Measurements from ENCODE around the gene NCAPD3. TPM values are rescaled to one million over a fixed set of nuclear protein-coding genes. Genes with fewer than 3 reads are reported as not detected.

Gene NCAPD3
- total RNA-seq, 1 experiment from 2014 or later: 52.2 TPM

DNA sequence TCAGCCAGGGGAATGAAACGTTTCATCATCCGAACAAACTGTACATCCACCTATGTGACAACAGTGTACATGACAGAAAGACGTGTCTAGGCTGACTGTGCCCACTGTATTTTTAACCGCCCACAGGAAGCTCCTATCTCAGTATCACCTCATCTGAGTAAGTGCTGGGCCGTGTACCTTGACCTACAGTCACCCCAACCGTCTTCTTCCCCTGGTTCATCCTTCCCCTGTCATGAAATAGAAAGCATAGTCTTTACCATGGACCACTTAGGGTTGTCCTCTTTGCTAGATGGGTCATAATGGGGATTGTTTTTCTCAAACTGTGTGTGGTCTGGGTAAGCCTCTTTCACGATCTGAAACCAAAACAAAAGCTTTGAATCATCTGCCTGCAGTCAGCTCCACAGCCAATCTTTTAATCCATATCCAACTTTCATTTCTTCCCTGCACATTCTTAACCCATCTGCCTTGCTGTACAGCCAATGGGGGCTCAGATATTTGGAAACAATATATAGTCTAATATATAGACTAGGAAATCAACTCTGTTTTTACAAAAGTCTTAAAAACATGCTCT, 25.2 kb upstream of the NCAPD3 start:
- Mint-ChIP-seq H3K27me3 (ENCODE audit: low read depth) (no peaks in the 10 kb centered on the region), H3K27ac (peak overlapping the region in 1 of 3 experiments; percentile 61; a peak in 1 of 7 replicates), H3K4me1 (peaks cover 13 to 17% of the 10 kb centered on the region in 2 experiments), H3K4me3 (no peak overlapping the region), H3K9me3 (no peaks in the 10 kb centered on the region), H3K36me3 (ENCODE audit: insufficient read depth in 1 of 3, low read depth in 3 of 3) (peaks cover 25 to 59% (median 38%) of the 10 kb centered on the region in 3 experiments)
- no peaks in the 10 kb centered on the region for H3K79me1 ChIP-seq (ENCODE audit: insufficient read depth, low read depth, low read length, poor library complexity, severe bottlenecking)
- no peak overlapping the region for H4K8ac ChIP-seq (replicated peaks; ENCODE audit: insufficient read length, low read depth, low read length)
- H2BK120ac ChIP-seq (ENCODE audit: low read depth, low read length, poor library complexity, severe bottlenecking): no peak overlapping the region
- no peak overlapping the region for H2BK12ac ChIP-seq (ENCODE audit: insufficient read length, low read depth, low read length)
- H3K27me3 ChIP-seq (ENCODE audit: insufficient read depth, low read length): no peaks in the 10 kb centered on the region
- H2AK5ac ChIP-seq (ENCODE audit: insufficient read length, low read length): no peak overlapping the region
- H3K79me2 ChIP-seq (ENCODE audit: insufficient read depth, low read length): no peaks in the 10 kb centered on the region
- no peak overlapping the region for H3T11ph ChIP-seq (ENCODE audit: low read length)
- no peaks in the 10 kb centered on the region for H3K9me3 ChIP-seq (ENCODE audit: control insufficient read depth, low read depth, low read length)
- no peak overlapping the region for H3K4me2 ChIP-seq (ENCODE audit: insufficient read depth, insufficient read length, low read length)
- no peak overlapping the region for H3K27ac ChIP-seq (ENCODE audit: insufficient read length, low read depth, low read length)
- H4K5ac ChIP-seq (ENCODE audit: insufficient read length, low read depth, low read length): no peak overlapping the region
- no peak overlapping the region for H3K56ac ChIP-seq (ENCODE audit: insufficient read length, low read depth, low read length)
- H3K14ac ChIP-seq (ENCODE audit: insufficient read depth, low read length): no peak overlapping the region
- no peak overlapping the region for H2BK15ac ChIP-seq (ENCODE audit: low read depth, low read length)
- no peak overlapping the region for H2BK5ac ChIP-seq (ENCODE audit: insufficient read length, low read length)
- no peak overlapping the region for H2BK20ac ChIP-seq (ENCODE audit: low read depth, low read length, poor library complexity, severe bottlenecking)
- H3K4ac ChIP-seq (ENCODE audit: low read depth, low read length): no peak overlapping the region
- H4K20me1 ChIP-seq (ENCODE audit: control insufficient read depth, insufficient read depth, insufficient read length): no peaks in the 10 kb centered on the region
- no CpG with 5 or more reads among the region's 7 CpGs for WGBS (ENCODE audit: extremely low coverage, insufficient read length, low lambda C conversion rate)
- 0 out of 2 replicates have a peak, but pooled peaks cover 2% of the 10 kb centered on the region for H3K4me1 ChIP-seq (ENCODE audit: insufficient read depth, low read length)
- H4K91ac ChIP-seq (ENCODE audit: insufficient read length, low read depth, low read length): no peak overlapping the region
- no peak overlapping the region for H3K9ac ChIP-seq (ENCODE audit: extremely low read depth, insufficient read length, low read length)
- peaks cover 1% of the 10 kb centered on the region for H3K23me2 ChIP-seq (ENCODE audit: insufficient read length, low read depth, low read length, poor library complexity, severe bottlenecking)
- no peak for DNase-seq
- H3K18ac ChIP-seq (ENCODE audit: insufficient read length, low read depth, low read length): no peak overlapping the region
- H2AFZ ChIP-seq (ENCODE audit: low read length): no peak overlapping the region
- TF ChIP-seq, protein P1, sequence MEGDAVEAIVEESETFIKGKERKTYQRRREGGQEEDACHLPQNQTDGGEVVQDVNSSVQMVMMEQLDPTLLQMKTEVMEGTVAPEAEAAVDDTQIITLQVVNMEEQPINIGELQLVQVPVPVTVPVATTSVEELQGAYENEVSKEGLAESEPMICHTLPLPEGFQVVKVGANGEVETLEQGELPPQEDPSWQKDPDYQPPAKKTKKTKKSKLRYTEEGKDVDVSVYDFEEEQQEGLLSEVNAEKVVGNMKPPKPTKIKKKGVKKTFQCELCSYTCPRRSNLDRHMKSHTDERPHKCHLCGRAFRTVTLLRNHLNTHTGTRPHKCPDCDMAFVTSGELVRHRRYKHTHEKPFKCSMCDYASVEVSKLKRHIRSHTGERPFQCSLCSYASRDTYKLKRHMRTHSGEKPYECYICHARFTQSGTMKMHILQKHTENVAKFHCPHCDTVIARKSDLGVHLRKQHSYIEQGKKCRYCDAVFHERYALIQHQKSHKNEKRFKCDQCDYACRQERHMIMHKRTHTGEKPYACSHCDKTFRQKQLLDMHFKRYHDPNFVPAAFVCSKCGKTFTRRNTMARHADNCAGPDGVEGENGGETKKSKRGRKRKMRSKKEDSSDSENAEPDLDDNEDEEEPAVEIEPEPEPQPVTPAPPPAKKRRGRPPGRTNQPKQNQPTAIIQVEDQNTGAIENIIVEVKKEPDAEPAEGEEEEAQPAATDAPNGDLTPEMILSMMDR (conservative IDR thresholded peaks at IDR 0.05): no peak
- H3K23ac ChIP-seq (ENCODE audit: insufficient read length, low read depth, low read length): no peak overlapping the region
